ENCODE measurements around the gene POLD2. TPM values are rescaled to one million over a fixed set of nuclear protein-coding genes. Genes with fewer than 3 reads are reported as not detected.

POLD2 gene
- total RNA-seq, 2 experiments from 2014 or later, result 45.2 to 48.3 TPM

DNA sequence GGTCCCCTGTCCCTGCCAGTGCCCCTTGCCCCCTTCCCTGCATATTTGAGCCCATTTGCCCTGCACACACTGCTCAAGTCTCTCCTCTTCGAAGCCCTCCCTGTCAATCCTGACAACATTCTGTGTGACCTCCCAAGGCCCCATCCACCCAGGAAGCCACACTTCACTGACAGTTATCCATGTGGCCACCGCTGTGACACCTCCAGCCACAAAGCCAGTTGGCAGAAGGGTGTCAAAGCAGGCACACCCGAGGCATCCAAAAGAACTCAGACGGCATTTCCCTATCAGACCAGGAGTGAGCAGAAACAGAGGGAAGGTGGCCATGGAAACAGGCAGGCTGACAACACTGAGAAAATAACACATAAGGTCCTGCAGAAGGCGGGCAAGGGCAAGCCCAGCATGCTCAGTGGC lies 45.7 kb downstream of the POLD2 start:
- no peak overlapping the region for H3K27ac ChIP-seq (ENCODE audit: low read depth in 1 of 2, low read length in 2 of 2)
- H3K4me3 Mint-ChIP-seq, result no peak overlapping the region
- H3K27ac Mint-ChIP-seq, result peak overlapping the region; percentile 28
- no peaks in the 10 kb centered on the region for H3K27me3 Mint-ChIP-seq
- H3K4me1 ChIP-seq (ENCODE audit: insufficient read depth, low read length), result peaks cover 42% of the 10 kb centered on the region
- H3K27me3 ChIP-seq (ENCODE audit: control insufficient read depth in 1 of 2, insufficient read depth in 2 of 2, low read length in 2 of 2), result no peaks in the 10 kb centered on the region
- TF ChIP-seq, protein P1, sequence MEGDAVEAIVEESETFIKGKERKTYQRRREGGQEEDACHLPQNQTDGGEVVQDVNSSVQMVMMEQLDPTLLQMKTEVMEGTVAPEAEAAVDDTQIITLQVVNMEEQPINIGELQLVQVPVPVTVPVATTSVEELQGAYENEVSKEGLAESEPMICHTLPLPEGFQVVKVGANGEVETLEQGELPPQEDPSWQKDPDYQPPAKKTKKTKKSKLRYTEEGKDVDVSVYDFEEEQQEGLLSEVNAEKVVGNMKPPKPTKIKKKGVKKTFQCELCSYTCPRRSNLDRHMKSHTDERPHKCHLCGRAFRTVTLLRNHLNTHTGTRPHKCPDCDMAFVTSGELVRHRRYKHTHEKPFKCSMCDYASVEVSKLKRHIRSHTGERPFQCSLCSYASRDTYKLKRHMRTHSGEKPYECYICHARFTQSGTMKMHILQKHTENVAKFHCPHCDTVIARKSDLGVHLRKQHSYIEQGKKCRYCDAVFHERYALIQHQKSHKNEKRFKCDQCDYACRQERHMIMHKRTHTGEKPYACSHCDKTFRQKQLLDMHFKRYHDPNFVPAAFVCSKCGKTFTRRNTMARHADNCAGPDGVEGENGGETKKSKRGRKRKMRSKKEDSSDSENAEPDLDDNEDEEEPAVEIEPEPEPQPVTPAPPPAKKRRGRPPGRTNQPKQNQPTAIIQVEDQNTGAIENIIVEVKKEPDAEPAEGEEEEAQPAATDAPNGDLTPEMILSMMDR (IDR thresholded peaks at IDR 0.05), result no peak
- no peak for ATAC-seq (ENCODE audit: poor library complexity)
- H3K9me3 Mint-ChIP-seq, result no peaks in the 10 kb centered on the region
- intact Hi-C loops (cut with DNase I, micrococcal nuclease), result no loop called here
- no peak overlapping the region for H3K4me3 ChIP-seq (ENCODE audit: low read length)
- POLR2A ChIA-PET, result interaction anchor here (0.7 kb wide), 1 partner anchor 34 kb away, joined by 3 read pairs; the partner anchor contains the start of gene DBNL
- peak in 1 of 14 experiments; percentile 2 for DNase-seq
- CTCF ChIA-PET, result no interaction called here
- peaks cover 75% of the 10 kb centered on the region for H3K36me3 Mint-ChIP-seq (ENCODE audit: low read depth)
- H3K4me1 Mint-ChIP-seq (ENCODE audit: low read depth), result peaks cover 23% of the 10 kb centered on the region
- H3K36me3 ChIP-seq (ENCODE audit: insufficient read depth, low read length), result peaks cover 75% of the 10 kb centered on the region
- no peaks in the 10 kb centered on the region for H3K9me3 ChIP-seq (ENCODE audit: control insufficient read depth in 1 of 2, insufficient read depth in 1 of 2, low read length in 2 of 2)

DNA sequence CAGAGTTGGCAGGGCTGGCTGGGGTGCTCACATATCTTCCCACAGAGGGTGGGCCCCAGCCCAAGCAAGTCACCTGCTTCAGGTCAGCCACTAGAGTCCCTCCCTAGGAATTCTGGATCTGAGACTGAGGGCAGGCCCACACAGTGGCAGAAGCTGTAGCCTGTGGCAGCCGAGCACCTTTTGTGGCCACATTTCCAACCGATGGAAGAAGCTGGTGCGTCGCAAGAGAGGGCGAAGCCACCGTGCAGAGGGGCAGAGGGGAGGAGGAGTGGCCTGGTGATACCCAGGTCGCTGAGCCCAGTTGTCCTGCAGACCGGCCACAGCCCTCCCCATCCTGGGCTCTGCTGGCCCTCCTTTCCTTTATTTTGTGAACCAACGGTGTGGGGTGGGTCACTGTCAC lies 46.3 kb downstream of the POLD2 start:
- peaks cover 77% of the 10 kb centered on the region for H3K36me3 Mint-ChIP-seq (ENCODE audit: low read depth)
- POLR2A ChIA-PET, result no interaction called here

DNA sequence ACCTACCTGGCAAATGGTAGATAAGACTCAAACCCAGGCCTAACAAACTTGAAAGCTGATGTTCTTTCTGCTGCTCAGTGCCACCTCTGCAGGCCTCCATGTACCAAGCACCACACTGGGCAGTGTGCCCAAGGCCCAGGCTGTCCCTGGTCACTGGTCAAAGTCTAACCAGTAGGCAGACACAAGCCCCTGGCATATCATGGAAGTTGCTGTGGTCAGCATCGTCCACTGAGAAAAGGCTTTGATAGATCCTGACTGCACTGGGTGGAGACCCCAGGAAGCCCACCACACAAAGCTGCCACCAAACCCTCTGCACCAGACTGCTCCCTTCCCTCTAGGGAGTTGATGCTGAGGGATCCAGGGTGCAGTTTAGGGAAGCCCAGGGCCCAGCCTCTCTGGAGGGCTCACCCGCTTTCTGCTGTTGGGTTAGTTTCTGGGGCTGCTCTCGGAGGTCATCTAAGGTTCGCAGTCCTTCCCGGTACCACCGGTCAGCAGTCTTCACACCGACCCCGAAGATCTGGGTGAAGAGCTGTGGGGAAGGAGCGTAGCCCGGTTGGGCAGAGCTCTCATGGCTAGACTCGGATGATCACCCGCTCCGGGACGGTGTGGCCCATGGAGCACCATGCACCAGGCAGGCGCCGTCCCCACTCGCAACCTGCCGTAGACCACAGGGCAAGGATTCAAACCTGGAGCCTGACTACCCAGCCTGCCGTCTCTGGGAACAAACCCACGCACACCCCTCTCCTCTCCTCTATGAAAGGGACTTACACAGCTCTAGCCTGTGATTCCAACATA lies 47.0 kb downstream of the POLD2 start:
- no peak overlapping the region for H3K27ac Mint-ChIP-seq
- peaks cover 22% of the 10 kb centered on the region for H3K4me1 Mint-ChIP-seq (ENCODE audit: low read depth)
- Histone ChIP-seq H3K27me3 (ENCODE audit: control insufficient read depth in 1 of 2, insufficient read depth in 2 of 2, low read length in 2 of 2) (no peaks in the 10 kb centered on the region), H3K4me1 (ENCODE audit: insufficient read depth, low read length) (peaks cover 39% of the 10 kb centered on the region), H3K9me3 (ENCODE audit: control insufficient read depth in 1 of 2, insufficient read depth in 1 of 2, low read length in 2 of 2) (no peaks in the 10 kb centered on the region), H3K36me3 (ENCODE audit: insufficient read depth, low read length) (peaks cover 81% of the 10 kb centered on the region), H3K4me3 (ENCODE audit: low read length) (no peak overlapping the region), H3K27ac (ENCODE audit: low read depth in 1 of 2, low read length in 2 of 2) (no peak overlapping the region)
- intact Hi-C loops (cut with DNase I, micrococcal nuclease), result no loop called here
- TF ChIP-seq, protein P1 (IDR thresholded peaks at IDR 0.05), result no peak
- no peak for ATAC-seq (ENCODE audit: poor library complexity)
- H3K27me3 Mint-ChIP-seq, result no peaks in the 10 kb centered on the region
- POLR2A ChIA-PET, result no interaction called here
- H3K4me3 Mint-ChIP-seq, result no peak overlapping the region
- DNase-seq, result peak in 1 of 14 experiments; percentile 7
- CTCF ChIA-PET, result no interaction called here
- no peaks in the 10 kb centered on the region for H3K9me3 Mint-ChIP-seq
- H3K36me3 Mint-ChIP-seq (ENCODE audit: low read depth), result peaks cover 76% of the 10 kb centered on the region

More for the DNA sequence above, 46.3 kb downstream of the POLD2 start:
- Histone ChIP-seq H3K27me3 (ENCODE audit: control insufficient read depth in 1 of 2, insufficient read depth in 2 of 2, low read length in 2 of 2) (no peaks in the 10 kb centered on the region), H3K4me1 (ENCODE audit: insufficient read depth, low read length) (peaks cover 46% of the 10 kb centered on the region), H3K36me3 (ENCODE audit: insufficient read depth, low read length) (peaks cover 81% of the 10 kb centered on the region), H3K27ac (ENCODE audit: low read depth in 1 of 2, low read length in 2 of 2) (no peak overlapping the region), H3K4me3 (ENCODE audit: low read length) (no peak overlapping the region), H3K9me3 (ENCODE audit: control insufficient read depth in 1 of 2, insufficient read depth in 1 of 2, low read length in 2 of 2) (no peaks in the 10 kb centered on the region)
- DNase-seq, result peak in 1 of 14 experiments; percentile 6
- peaks cover 28% of the 10 kb centered on the region for H3K4me1 Mint-ChIP-seq (ENCODE audit: low read depth)
- TF ChIP-seq, protein P1 (IDR thresholded peaks at IDR 0.05), result no peak
- no peak overlapping the region for H3K27ac Mint-ChIP-seq
- CTCF ChIA-PET, result no interaction called here
- H3K27me3 Mint-ChIP-seq, result no peaks in the 10 kb centered on the region
- no peak overlapping the region for H3K4me3 Mint-ChIP-seq
- intact Hi-C loops (cut with DNase I, micrococcal nuclease), result no loop called here
- no peaks in the 10 kb centered on the region for H3K9me3 Mint-ChIP-seq
- no peak for ATAC-seq (ENCODE audit: poor library complexity)

All from CD4-positive, alpha-beta T cell (primary cell).